A549 (cell line): ENCODE measurements around the gene ZNF358. TPM values are rescaled to one million over a fixed set of nuclear protein-coding genes. Genes with fewer than 3 reads are reported as not detected.

Experiments used
- ATAC-seq, 2 experiments: fragments of 200-7000 bp in 1 of 2; fragments of >200 bp in 1 of 2; cut with Nextera tagmentation in 1 of 2; cut with Tn5 transposase in 1 of 2; 3 replicates each; pipeline versions ENCODE4 v1.8.0 to v1.9.1; 2018 to 2020; ENCODE audit warnings: mild to moderate bottlenecking in 1 of 2, moderate library complexity in 1 of 2
- CTCF ChIA-PET: fragments of 300-600 bp; sonication (Branson Sonifier 250); formaldehyde crosslinking; extraction: SDS; loops from one replicate; lab custom pipeline; 2021; ENCODE audit warnings: antibody characterized with exemption, inconsistent platforms; lab: Yijun Ruan, JAX
- POLR2A ChIA-PET: fragments of 350-600 bp; formaldehyde crosslinking; extraction: SDS; loops from one replicate; lab custom pipeline; 2021; ENCODE audit warnings: antibody characterized with exemption, inconsistent platforms; lab: Yijun Ruan, JAX
- DNase-seq, 2 experiments: peaks; one replicate each; pipeline versions ENCODE4 v3.0.0 to v3.0.0-alpha.2; 2011 to 2016; ENCODE audit warnings: low read depth in 1 of 2, low spot score in 1 of 2
- FAIRE-seq: peaks from 2 replicates; lab custom pipeline; 2011; peaks lifted over from hg19 to GRCh38; lab: Jason Lieb, UNC
- H3K27ac ChIP-seq, 2 experiments: fragments of >200 bp; sonication (Bioruptor Twin); formaldehyde crosslinking; 3 replicates each; pipeline ENCODE4 v1.5.1; 2016 to 2017
- H3K4me1 ChIP-seq: fragments of >200 bp; sonication (Bioruptor Twin); formaldehyde crosslinking; 3 replicates; pipeline ENCODE4 v1.6.1; 2016
- H3K4me2 ChIP-seq: fragments of >200 bp; sonication (Bioruptor Twin); formaldehyde crosslinking; 3 replicates; pipeline ENCODE4 v1.6.1; 2016
- H3K4me3 ChIP-seq: fragments of >200 bp; sonication (Bioruptor Twin); formaldehyde crosslinking; 3 replicates; pipeline ENCODE4 v1.5.1; 2016
- H3K9me3 ChIP-seq: fragments of >200 bp; sonication (Bioruptor Twin); formaldehyde crosslinking; 3 replicates; pipeline ENCODE4 v1.6.1; 2016
- CBX2 ChIP-seq: fragments of 200-600 bp; sonication (generic); IDR thresholded peaks from 2 replicates; pipeline ENCODE4 v1.6.1; 2016; ENCODE audit warnings: low read depth, mild to moderate bottlenecking, borderline replicate concordance
- CEBPB ChIP-seq, 2 experiments: fragments of >200 bp in 1 of 2; sonication (Bioruptor Twin) in 1 of 2; formaldehyde crosslinking in 1 of 2; IDR thresholded peaks; 2 replicates each; pipeline ENCODE4 v1.6.1; 2012 to 2016
- E2F6 ChIP-seq: IDR thresholded peaks from 2 replicates; pipeline ENCODE4 v1.6.1; 2012; ENCODE audit warnings: low read depth, borderline replicate concordance
- EHMT2 ChIP-seq: fragments of 200-600 bp; sonication (generic); IDR thresholded peaks from 2 replicates; pipeline ENCODE4 v1.6.1; 2016; ENCODE audit warnings: antibody characterized with exemption, low read depth, mild to moderate bottlenecking, moderate library complexity
- FOXS1 ChIP-seq: fragments of 250-450 bp; sonication (Bioruptor Pico); IDR thresholded peaks from 2 replicates; pipeline ENCODE4 v1.5.0; 2020; ENCODE audit warnings: mild to moderate bottlenecking, moderate library complexity
- GATA3 ChIP-seq: IDR thresholded peaks from 2 replicates; pipeline ENCODE4 v1.6.1; 2012; ENCODE audit warnings: borderline replicate concordance
- HES2 ChIP-seq: fragments of >200 bp; sonication (Bioruptor Twin); formaldehyde crosslinking; IDR thresholded peaks from 2 replicates; pipeline ENCODE4 v1.6.1; 2016
- HOXB5 ChIP-seq: fragments of 250-450 bp; sonication (Bioruptor Pico); IDR thresholded peaks from 2 replicates; pipeline ENCODE4 v1.5.0; 2020; ENCODE audit warnings: mild to moderate bottlenecking, moderate library complexity
- JUNB ChIP-seq: fragments of >200 bp; sonication (Bioruptor Twin); formaldehyde crosslinking; IDR thresholded peaks from 2 replicates; pipeline ENCODE4 v1.6.1; 2016
- KDM1A ChIP-seq: fragments of 200-600 bp; sonication (generic); IDR thresholded peaks from 2 replicates; pipeline ENCODE4 v1.6.1; 2016; ENCODE audit warnings: low read depth, mild to moderate bottlenecking
- KDM5A ChIP-seq: fragments of 200-600 bp; sonication (generic); IDR thresholded peaks from 2 replicates; pipeline ENCODE4 v1.6.1; 2016; ENCODE audit warnings: antibody characterized with exemption, mild to moderate bottlenecking
- MAX ChIP-seq: IDR thresholded peaks from 2 replicates; pipeline ENCODE4 v1.6.1; 2012
- MYC ChIP-seq: IDR thresholded peaks from 2 replicates; pipeline ENCODE4 v1.6.1; 2012; ENCODE audit warnings: mild to moderate bottlenecking, inconsistent platforms, low read length, improper control_type of control experiment, borderline replicate concordance
- NPAS2 ChIP-seq: fragments of 250-450 bp; sonication (Bioruptor Pico); IDR thresholded peaks from 2 replicates; pipeline ENCODE4 v1.8.0; 2022; ENCODE audit warnings: mild to moderate bottlenecking, moderate library complexity, borderline replicate concordance
- PBX3 ChIP-seq: IDR thresholded peaks from 2 replicates; pipeline ENCODE4 v1.6.1; 2012
- PHF8 ChIP-seq: fragments of 200-600 bp; sonication (generic); IDR thresholded peaks from 2 replicates; pipeline ENCODE4 v1.6.1; 2016; ENCODE audit warnings: low read depth, mild to moderate bottlenecking, antibody characterized with exemption, moderate library complexity, borderline replicate concordance
- RNF2 ChIP-seq: fragments of 200-600 bp; sonication (generic); IDR thresholded peaks from 2 replicates; pipeline ENCODE4 v1.6.1; 2016; ENCODE audit warnings: low read depth, mild to moderate bottlenecking, antibody characterized with exemption, moderate library complexity, borderline replicate concordance
- ZFP36 ChIP-seq: fragments of 450-650 bp; IDR thresholded peaks from 2 replicates; pipeline ENCODE4 v1.6.1; 2014; ENCODE audit warnings: borderline replicate concordance; ENCODE audit not compliant: partially characterized antibody
- ZNF302 ChIP-seq: fragments of 250-450 bp; sonication (Bioruptor Pico); IDR thresholded peaks from 2 replicates; pipeline ENCODE4 v1.9.0; 2021; ENCODE audit warnings: inconsistent platforms, mild to moderate bottlenecking, moderate library complexity
- WGBS: methylation state at CpG from one replicate; pipeline ENCODE4 v1.1.6; 2017; ENCODE audit errors: missing lambda C conversion rate; 5-methylcytosine and 5-hydroxymethylcytosine counted together
- polyA plus RNA-seq, 4 experiments: library from polyadenylated mRNA; depleted of rRNA in 3 of 4; stranded (reverse); fragments of >200 nt; fragmentation: RNase III in 1 of 4; extraction: RNeasy Plus Mini Kit Qiagen cat#74134 plus additional on column Dnase treatment in 1 of 4; gene quantifications; 2 replicates in 3 of 4; 3 replicates in 1 of 4; pipeline ENCODE4 v1.2.3, GENCODE V29; 2011 to 2017

The ZNF358 gene
- polyA plus RNA-seq, 2 of the 4 experiments (the other 2 are of a cell fraction): 9.5 to 14.0 TPM

GRCh38 chr19:7524992-7525739 is 9.3 kb downstream of the ZNF358 start:
- no peak overlapping the region for H3K4me3 ChIP-seq
- no peak for TF ChIP-seq GATA3
- TF ChIP-seq ZFP36: peak; percentile 67
- no peak for FAIRE-seq
- POLR2A ChIA-PET: no interaction called here
- H3K4me1 ChIP-seq: peaks cover 9% of the 10 kb centered on the region; the same call in 1 of the 3 replicates
- CTCF ChIA-PET: interaction anchor here (0.6 to 1.1 kb wide), 2 partner anchors 136 to 740 kb away, joined by 3 to 6 read pairs; no protein-coding TSS in a partner anchor
- WGBS: 90% methylated on average over 20 of the region's 20 CpGs
- no peaks in the 10 kb centered on the region for H3K9me3 ChIP-seq
- DNase-seq: no peak
- H3K4me2 ChIP-seq: no peak overlapping the region
- no peak overlapping the region for H3K27ac ChIP-seq
- ATAC-seq: no peak

- Histone ChIP-seq H3K4me3 (no peak overlapping the region), H3K4me1 (peaks cover 9% of the 10 kb centered on the region; the same call in 1 of the 3 replicates), H3K27ac (no peak overlapping the region), H3K9me3 (no peaks in the 10 kb centered on the region), H3K4me2 (no peak overlapping the region)
- no peak for ATAC-seq
- WGBS: 83% methylated on average over 16 of the region's 31 CpGs
- no peak for FAIRE-seq
- POLR2A ChIA-PET: no interaction called here
- TF ChIP-seq JUNB (no peak), HOXB5 (CRISPR knock-in tag) (no peak), MAX (no peak), PHF8 (no peak), ZNF302 (CRISPR knock-in tag) (no peak), KDM1A (no peak), HES2 (no peak), MYC (no peak), RNF2 (no peak), KDM5A (no peak), NPAS2 (CRISPR knock-in tag) (no peak), CBX2 (no peak), CEBPB (IDR thresholded peaks at IDR 0.05) (no peak), E2F6 (no peak), GATA3 (no peak), EHMT2 (no peak), PBX3 (no peak), FOXS1 (CRISPR knock-in tag) (no peak)
- DNase-seq: no peak
- CTCF ChIA-PET: interaction anchor here (0.6 to 1.4 kb wide), 2 partner anchors 42 to 739 kb away, joined by 3 read pairs; no protein-coding TSS in a partner anchor
Observed at GRCh38 chr19:7526059-7526929, 10.4 kb downstream of the ZNF358 start.
